GM12873 (cell line): ENCODE data around the gene TMEM145.

Source experiments
- TF ChIP-seq, protein P1 (sequence below): IDR thresholded peaks from 2 replicates; pipeline ENCODE4 v1.5.1; 2012; ENCODE audit warnings: low read depth, mild to moderate bottlenecking, moderate library complexity, low read length, control low read depth; ENCODE audit not compliant: insufficient read depth; ENCODE audit errors: missing control alignments

Gene TMEM145

DNA sequence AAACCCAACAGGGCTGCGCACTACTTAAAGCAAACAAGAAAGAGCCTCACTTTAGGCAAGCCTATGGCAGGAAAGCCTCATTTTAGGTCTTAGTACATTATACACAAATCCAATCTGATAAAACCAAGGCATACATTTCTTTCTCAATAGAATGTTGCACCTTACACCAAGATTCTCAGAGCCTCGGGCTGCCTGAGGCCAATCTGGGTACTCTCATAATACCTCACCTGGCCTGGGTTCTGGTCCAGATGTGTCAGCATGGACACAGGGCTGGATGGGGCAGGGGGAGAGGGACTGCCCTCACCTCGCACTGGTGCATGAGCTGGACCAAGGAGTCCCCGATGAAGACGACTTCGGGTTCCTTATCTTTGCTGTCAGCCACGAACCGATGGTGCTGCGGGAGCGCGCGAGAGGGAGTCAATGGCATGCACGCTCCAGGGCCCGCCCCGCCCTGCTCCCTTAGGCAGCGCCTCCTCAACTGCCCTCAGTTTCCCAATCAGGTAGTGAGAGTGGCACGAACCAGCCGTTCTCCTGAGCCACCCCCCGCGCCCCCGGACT is 11.4 kb upstream of the TMEM145 start, which contains the start of gene PRR19:
PRR19 (plus strand) TSS at position 487 of the 558 bp plus-strand sequence. CDS start 7,453 bp downstream, outside the sequence.
- TF ChIP-seq, protein P1, sequence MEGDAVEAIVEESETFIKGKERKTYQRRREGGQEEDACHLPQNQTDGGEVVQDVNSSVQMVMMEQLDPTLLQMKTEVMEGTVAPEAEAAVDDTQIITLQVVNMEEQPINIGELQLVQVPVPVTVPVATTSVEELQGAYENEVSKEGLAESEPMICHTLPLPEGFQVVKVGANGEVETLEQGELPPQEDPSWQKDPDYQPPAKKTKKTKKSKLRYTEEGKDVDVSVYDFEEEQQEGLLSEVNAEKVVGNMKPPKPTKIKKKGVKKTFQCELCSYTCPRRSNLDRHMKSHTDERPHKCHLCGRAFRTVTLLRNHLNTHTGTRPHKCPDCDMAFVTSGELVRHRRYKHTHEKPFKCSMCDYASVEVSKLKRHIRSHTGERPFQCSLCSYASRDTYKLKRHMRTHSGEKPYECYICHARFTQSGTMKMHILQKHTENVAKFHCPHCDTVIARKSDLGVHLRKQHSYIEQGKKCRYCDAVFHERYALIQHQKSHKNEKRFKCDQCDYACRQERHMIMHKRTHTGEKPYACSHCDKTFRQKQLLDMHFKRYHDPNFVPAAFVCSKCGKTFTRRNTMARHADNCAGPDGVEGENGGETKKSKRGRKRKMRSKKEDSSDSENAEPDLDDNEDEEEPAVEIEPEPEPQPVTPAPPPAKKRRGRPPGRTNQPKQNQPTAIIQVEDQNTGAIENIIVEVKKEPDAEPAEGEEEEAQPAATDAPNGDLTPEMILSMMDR, result no peak

DNA sequence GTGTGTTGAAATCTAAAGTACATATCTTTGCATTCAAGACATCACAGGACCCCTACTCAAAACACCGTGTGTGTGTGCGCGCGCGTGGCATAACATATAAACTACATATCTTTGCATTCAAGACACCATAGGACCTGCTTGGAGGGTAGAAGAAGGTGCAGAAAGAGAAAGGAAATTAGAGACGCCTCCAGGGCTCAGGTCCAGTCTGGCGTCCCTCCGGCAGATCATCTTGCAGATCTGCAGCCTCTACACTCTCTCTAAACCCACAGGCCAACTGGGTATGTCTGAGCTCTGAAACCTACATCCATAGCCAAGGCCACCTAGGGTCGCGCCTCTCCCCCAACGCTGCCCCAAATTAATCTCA is 10.0 kb upstream of the TMEM145 start:
- TF ChIP-seq, protein P1, result no peak

DNA sequence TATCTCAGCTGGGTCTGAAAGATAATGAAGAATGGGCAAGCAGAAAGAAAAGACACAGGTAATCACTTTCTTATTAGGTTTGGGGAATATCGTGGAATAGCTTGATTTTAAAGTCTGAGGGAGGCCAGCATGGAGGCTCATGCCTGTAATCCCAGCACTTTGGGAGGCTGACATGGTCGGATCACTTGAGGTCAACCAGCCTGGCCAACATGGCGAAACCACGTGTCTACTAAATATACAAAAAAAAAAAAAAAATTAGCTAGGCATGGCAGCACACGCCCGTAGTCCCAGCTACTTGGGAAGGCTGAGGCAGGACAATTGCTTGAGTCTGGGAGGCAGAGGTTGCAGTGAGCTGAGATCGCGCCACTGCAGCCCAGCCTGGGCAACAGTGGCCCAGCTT is 9.2 kb upstream of the TMEM145 start:
- TF ChIP-seq, protein P1, result no peak

DNA sequence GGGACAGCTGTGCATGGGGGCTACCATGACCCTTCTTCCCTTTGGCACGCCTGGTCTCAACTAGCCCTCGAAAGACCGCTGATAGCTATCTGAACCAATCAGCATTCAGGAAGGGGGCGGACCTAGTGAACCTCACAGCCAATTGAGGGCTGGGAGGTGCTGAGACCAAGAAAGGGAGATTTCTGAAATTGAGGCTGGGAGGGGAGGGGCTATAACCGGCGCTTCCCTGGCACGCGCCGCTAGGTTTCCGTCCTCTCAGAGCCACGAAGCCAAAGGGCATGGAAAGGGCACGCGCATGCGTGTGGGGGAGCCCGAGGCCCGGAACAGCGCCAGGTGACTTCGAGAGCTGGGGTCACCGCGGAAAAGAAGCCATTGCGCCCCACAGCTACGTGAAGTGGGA is 6.5 kb upstream of the TMEM145 start:
- TF ChIP-seq, protein P1, result no peak

DNA sequence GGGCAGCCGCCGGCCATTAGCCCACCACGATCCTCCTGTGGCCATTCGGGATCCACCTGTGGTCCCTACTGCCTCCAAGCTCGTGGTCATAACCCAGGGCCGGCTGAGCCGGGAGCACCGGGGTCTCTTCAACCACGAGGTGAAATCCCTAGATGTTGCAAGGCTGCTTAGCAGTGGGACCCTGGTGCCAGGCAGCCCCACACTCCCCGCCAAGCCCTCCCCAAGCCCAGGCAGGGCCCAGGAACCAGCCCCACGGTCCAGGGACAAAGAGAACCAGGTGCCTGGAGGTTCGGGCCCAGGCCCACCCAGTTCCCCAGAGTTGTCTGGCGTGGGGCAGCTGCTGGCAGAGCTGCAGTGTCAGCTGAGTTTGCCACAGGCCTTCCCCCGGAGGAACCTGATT is 3.4 kb upstream of the TMEM145 start:
- TF ChIP-seq, protein P1, result no peak

DNA sequence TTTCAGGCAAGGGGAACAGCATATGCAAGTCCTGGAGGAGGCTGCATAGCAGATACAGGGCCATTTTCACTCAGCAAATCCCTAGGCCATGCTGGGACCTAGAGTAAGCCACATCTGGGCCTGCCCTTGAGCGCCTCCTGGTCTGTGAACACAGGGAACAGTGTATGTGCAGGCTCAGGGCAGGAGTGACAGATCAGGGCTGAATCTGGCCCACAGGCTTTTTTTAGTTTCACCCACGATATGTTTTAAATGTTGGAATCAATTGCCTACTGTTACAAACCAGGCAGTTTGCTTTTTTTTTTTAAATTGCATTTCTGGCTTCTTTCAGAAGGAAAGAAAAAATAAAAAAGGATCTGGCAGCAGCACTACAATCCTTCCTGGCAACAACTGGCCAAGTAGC is 1.5 kb upstream of the TMEM145 start:
- TF ChIP-seq, protein P1, result no peak

DNA sequence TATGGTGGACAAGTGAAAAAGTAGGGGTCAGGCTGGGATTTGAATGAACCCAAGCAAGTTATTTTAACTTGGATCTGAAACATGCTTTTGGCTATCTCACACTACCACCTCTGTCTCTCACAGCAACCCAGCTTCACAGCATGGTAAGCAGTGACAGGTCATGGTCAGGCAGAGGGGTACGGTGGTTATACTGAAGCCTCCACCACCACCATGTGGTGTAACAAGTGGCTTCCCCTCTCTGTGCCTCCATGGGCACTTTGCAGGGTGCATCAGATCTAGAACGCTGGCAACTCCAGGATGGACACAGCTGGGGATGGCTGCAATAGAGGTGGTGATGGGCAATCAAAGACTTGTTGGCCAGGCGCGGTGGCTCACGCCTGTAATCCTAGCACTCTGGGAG is 739 bp upstream of the TMEM145 start:
- TF ChIP-seq, protein P1, result no peak
